Measurements from ENCODE around the gene SNX22. TPM values are rescaled to one million over a fixed set of nuclear protein-coding genes. Genes with fewer than 3 reads are reported as not detected.
"Not testable (repeated sequence)": the region's sequence is repeated elsewhere in the genome, so short reads cannot be mapped to it uniquely, and the experiment has no call there.

The SNX22 gene
- 1 to 10 TPM in 2 of 3 donors, under 1 TPM in 1; 0.90 to 1.9 (median 1.6) TPM for polyA plus RNA-seq

GRCh38 chr15:64151727-64152506 is at the start of gene SNX22:
TSS of gene SNX22 (plus strand) at chr15:64151731. CDS start at chr15:64151776, 45 bp downstream.
- no peak within 1 kb of the TSS for H3K27ac ChIP-seq (ENCODE audit: low read depth, low read length)
- WGBS, 3 donors, result 0 to 2% (median 1%) methylated on average over 64 to 83 of the region's 83 CpGs

- H3K27ac ChIP-seq (ENCODE audit: low read depth, low read length), result no peak overlapping the region
- WGBS, 3 donors, result 92 to 100% (median 96%) methylated on average over 2 of the region's 2 CpGs
These were observed 49.0 kb upstream of the SNX22 start for GRCh38 chr15:64102497-64102896.

DNA sequence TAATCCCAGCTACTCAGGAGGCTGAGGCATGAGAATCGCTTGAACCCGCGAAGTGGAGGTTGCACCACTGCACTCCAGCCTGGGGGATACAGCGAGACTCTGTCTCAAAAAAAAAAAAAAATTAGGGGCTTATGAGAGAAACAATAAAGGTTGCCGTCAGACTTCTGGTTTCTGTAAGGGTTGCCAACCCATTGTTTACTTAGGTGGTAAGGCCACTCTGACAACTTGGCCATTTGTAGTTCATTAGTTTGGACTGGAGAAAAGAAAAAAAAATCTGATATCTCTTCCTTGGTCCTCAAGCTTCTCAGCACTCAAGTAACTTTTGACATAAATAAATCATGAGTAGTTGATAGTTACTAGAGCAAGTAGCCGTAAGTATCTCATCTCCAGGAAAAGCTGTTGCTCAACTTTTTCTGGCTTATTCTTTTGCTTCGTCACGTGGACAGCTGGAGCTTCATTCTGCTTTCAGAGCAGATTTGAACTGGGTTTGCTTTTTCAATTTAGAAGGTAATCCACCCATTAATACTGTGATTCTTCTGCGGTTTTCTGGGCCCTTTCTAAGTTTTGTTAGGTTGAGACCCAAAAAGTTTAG is 46.3 kb upstream of the SNX22 start:
- WGBS, 3 donors, result 47 to 73% (median 53%) methylated on average over 9 of the region's 9 CpGs

DNA sequence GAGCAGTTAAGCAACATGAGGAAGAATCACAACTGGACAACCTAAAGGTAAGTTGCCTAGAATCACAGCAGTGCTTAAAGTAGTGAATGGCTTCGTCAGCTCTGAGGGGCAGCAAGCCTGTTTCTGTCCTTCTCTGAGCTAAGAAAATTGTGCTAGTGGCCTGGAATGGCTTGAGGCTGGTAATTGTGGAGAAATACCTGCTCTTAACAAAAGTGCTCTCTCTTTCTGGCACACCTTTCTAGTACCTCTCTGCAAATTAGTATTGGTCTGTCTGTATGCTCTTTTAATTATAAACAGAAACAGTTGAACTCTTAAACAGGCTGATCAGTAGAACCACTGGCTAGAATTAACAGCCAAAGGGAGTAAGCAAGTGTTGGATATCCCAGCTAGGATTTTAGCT is 44.2 kb upstream of the SNX22 start:
- WGBS, 3 donors, result 90 to 94% (median 94%) methylated on average over 1 of the region's 1 CpG
- no peak overlapping the region for H3K27ac ChIP-seq (ENCODE audit: low read depth, low read length)

More for the DNA sequence above, 46.3 kb upstream of the SNX22 start:
- H3K27ac ChIP-seq (ENCODE audit: low read depth, low read length), result peak overlapping the region; percentile 43

GRCh38 chr15:64110108-64110701 is 41.3 kb upstream of the SNX22 start:
- 94 to 96% (median 95%) methylated on average over 4 of the region's 4 CpGs for WGBS, 3 donors
- H3K27ac ChIP-seq (ENCODE audit: low read depth, low read length), result not testable (repeated sequence)

DNA sequence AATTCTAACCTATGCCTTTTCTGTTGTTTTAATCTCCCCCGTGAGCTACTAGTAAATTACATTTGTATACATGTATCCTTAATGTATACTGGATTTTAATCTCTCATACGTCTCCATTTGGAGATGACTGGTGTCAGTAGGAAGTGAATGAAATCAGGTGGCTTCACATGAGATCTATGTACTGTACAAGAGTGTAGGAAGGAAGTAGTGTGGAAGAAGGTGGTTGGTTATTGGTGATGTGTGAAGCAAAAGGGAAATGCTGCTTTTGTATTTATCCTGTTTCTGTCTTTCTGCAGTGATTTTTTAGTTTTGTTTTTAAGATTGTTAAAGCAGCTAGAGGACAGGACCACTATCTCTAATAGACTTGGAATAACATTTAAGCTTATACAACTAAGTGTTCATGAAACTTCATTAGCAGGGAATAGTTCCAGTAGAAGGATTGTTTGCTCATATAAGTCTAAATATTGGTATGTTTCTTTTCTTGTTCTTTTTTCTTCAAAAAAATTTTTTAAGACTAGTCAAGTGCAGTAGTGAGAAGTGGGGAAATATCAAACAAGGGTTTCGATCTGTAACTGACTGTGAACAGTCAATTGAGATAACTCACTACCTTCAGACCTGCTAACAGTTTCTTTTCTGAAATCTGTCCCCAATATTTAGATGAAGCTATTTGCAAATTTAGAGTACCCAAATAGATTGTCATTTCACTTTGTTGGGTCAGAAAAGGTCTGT is 40.4 kb upstream of the SNX22 start:
- WGBS, 3 donors, result 70 to 83% (median 72%) methylated on average over 3 of the region's 3 CpGs
- no peak overlapping the region for H3K27ac ChIP-seq (ENCODE audit: low read depth, low read length)

GRCh38 chr15:64111679-64112050 is 39.9 kb upstream of the SNX22 start:
- no peak overlapping the region for H3K27ac ChIP-seq (ENCODE audit: low read depth, low read length)
- WGBS, 3 donors, result 55 to 94% (median 86%) methylated on average over 3 of the region's 3 CpGs

DNA sequence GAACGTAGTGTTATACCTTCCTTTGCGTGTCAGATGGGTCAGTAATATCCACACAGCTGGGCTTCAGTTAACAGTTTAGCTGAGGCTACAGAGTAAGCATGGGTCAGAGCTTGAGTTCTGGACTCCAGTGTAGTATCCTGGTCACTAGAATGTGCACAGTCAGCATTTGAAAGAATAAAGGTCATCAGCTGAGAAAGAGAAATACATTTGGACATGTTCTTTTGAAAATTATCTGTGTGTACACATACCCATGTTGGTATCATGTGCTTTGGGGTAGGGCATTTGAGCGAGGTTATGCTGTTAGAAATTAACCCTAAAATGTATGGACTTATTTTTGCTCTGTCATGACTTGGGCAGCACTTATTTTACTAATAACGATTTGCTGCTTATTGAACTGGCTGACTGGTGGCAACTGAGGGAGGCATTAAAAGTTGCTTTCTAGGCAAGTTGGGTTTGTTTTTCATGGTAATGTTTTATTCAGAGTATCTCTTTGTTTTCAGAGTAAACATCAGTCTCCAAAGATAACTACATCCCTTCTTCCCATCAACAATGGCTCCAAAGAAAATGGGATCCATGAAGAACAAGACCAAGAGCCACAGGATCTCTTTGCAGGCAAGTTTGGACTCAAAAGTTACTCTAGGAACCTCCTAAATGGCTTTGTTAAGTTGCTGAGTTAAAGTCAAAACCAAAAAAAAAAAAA is 39.3 kb upstream of the SNX22 start:
- no peak overlapping the region for H3K27ac ChIP-seq (ENCODE audit: low read depth, low read length)
- WGBS, 3 donors, result 40 to 72% (median 71%) methylated on average over 4 of the region's 4 CpGs

DNA sequence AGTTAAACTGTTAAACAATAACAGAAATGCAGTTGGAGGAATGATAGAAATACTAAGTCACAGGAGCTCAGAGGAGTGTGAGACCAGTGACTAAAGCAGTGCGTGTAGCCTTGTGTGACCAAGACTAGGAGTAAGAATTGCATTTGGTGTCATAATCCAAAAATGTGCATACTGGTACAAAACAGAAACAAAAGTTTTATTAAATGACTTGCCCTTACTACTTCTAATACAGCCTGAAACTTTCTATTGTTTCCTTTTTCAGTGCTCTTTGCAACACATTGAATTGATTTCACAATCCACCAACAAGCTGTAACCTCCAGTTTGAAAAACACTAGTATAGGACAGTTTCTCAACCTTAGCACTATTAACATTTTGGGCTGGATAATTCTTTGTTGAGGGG is 38.6 kb upstream of the SNX22 start:
- 40 to 85% (median 52%) methylated on average over 1 of the region's 1 CpG for WGBS, 3 donors
- no peak overlapping the region for H3K27ac ChIP-seq (ENCODE audit: low read depth, low read length)

DNA sequence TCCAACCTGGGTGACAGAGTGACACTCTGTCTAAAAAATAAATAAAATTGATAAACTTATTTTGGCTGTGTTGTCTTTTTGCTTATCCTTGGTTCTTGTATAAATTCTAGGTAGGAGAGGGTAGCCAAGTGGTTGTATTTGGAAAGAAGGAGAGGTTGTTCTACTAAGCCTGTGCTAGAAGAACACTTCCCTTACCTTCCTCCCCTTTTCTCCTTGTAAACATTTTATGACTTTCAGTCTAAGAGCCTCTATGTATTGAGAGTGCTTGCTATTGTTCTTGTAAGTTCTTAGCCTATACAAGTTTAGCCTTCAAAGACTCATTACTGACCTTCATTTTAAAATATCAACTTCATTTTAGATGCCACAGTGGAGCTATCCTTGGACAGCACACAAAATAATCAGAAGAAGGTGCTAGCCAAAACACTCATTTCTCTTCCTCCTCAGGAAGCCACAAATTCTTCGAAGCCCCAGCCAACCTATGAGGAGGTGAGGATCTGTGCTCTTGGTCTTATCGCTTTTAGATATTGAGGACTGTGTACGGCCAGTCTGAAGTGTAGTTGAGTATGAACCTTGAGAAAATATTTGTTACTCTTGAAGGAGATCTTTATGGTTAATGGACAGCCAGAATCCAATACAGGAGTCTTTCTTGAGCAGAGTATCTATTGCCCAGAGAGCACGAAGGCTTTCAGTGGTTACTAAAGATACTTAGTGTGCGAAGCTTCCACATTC is 33.6 kb upstream of the SNX22 start:
- H3K27ac ChIP-seq (ENCODE audit: low read depth, low read length), result no peak overlapping the region
- WGBS, 3 donors, result 68 to 97% (median 93%) methylated on average over 5 of the region's 5 CpGs

- not testable (repeated sequence) for H3K27ac ChIP-seq (ENCODE audit: low read depth, low read length)
- 95 to 100% (median 97%) methylated on average over 2 of the region's 2 CpGs for WGBS, 3 donors
These were observed 31.2 kb upstream of the SNX22 start for GRCh38 chr15:64120322-64120721.

GRCh38 chr15:64121614-64122013 is 29.9 kb upstream of the SNX22 start:
- WGBS, 3 donors, result 87 to 92% (median 91%) methylated on average over 4 of the region's 4 CpGs

GRCh38 chr15:64122444-64122843 is 29.1 kb upstream of the SNX22 start:
- WGBS, 3 donors, result 75 to 100% (median 88%) methylated on average over 1 of the region's 1 CpG
- H3K27ac ChIP-seq (ENCODE audit: low read depth, low read length), result no peak overlapping the region

More at GRCh38 chr15:64121614-64122013, 29.9 kb upstream of the SNX22 start:
- H3K27ac ChIP-seq (ENCODE audit: low read depth, low read length), result no peak overlapping the region

DNA sequence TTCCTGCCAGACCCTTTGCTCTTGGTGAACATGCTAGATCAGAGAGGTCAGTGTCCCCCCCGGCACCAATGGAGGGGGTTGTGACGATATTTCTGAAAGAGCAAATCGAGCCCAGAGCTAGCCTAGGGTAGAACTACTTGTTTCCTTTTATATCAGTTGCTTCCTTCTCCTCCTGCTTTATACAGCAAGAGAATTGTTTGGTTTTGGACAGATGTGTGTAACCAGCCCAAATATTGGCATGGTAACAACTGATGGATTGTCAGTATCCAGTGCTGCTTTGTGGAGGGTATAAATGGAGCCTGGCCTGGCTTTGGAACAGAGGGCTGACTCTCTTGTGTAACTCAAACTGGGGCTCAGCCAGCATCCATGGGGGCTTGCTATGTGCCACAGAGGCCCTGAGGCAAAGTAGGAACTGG is 28.6 kb upstream of the SNX22 start:
- 91 to 95% (median 94%) methylated on average over 3 of the region's 3 CpGs for WGBS, 3 donors
- H3K27ac ChIP-seq (ENCODE audit: low read depth, low read length), result no peak overlapping the region

DNA sequence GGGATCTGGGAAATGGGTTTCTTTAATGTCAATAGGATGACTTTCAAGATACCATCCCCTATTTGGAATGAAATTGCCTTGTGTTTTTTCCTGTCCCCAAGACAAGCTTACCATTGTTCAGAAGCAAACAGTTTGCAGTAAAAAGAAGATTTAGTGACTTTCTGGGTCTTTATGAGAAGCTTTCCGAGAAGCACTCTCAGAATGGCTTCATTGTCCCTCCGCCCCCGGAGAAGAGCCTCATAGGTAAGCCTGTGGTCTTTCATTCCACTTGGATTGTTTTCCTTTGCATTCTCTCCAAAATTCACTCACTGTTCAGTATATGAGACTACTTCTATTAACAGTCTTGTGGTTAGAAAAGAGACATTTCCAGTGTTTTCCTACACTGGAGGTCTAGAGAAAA is 25.6 kb upstream of the SNX22 start:
- 76 to 88% (median 77%) methylated on average over 3 of the region's 3 CpGs for WGBS, 3 donors
- H3K27ac ChIP-seq (ENCODE audit: low read depth, low read length), result no peak overlapping the region

DNA sequence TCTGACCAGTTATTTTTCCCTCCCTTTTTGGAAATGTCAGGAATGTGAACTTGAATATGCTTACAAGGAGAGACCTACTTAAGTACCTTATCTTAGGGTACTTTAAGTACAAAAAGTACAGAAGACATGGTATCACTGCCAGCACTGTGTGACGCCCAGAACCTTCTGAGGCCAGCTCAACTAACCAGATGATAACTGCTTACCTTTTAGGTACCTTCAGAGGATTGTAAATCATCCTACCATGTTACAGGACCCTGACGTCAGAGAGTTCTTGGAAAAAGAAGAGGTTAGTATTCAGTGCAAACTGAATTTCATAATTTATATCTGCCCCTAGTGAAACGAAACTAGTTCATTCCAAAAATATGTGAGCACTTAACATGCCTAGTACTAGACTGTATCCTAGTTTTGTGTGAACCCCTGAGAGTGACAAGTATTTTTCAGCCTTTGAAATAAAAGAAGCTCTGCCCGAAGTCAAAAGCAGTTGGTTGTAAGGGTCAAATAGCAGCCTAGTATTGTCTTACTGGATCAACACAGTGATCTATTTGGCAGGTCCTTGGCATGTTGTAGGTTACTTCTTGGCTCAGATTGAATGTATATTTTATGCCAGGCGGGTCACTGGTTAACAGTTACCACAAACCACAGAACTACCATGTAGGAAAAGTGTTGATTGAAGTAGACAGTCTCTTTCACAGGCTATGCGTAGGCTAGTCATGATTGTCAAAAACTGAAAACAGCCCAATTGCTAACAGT is 23.8 kb upstream of the SNX22 start:
- WGBS, 3 donors, result 81 to 86% (median 86%) methylated on average over 6 of the region's 6 CpGs

DNA sequence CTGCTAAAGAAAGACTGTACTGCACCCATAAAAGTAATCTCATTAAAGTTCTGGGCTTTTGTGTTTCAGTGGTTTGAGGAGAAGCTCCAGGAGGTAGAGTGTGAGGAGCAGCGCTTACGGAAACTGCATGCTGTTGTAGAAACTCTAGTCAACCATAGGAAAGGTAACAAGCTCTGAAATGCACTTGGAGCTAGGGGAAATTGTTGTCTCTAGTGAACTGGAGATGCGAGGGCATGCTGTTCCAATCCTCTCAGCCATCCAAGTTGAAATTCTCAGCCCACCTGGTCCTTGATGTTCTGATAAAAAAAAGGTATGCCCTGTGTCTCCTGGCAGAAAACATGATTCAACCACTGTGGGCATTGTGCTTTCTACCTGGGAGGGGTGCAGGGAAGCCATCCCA is 21.4 kb upstream of the SNX22 start:
- 95 to 98% (median 97%) methylated on average over 3 of the region's 3 CpGs for WGBS, 3 donors
- H3K27ac ChIP-seq (ENCODE audit: low read depth, low read length), result no peak overlapping the region

More for the DNA sequence above, 23.8 kb upstream of the SNX22 start:
- no peak overlapping the region for H3K27ac ChIP-seq (ENCODE audit: low read depth, low read length)

Data from adipose tissue (tissue), 3 donors.